ENCODE measurements around the gene MYO5C. TPM values are rescaled to one million over a fixed set of nuclear protein-coding genes. Genes with fewer than 3 reads are reported as not detected.
A peak's percentile ranks its signal among the peaks of the same experiment; 100 is the strongest.

Gene MYO5C
- total RNA-seq, 2 donors from 2014 or later: 19.1 to 26.7 TPM

GRCh38 chr15:52256366-52256765 lies 39.2 kb downstream of the MYO5C start:
- Mint-ChIP-seq H3K4me3 (no peak overlapping the region), H3K9me3 (no peaks in the 10 kb centered on the region), H3K4me1 (peaks cover 27% of the 10 kb centered on the region), H3K27me3 (ENCODE audit: insufficient read depth) (no peaks in the 10 kb centered on the region), H3K36me3 (ENCODE audit: low read depth) (peaks cover 25% of the 10 kb centered on the region), H3K27ac (no peak overlapping the region)
- no peak overlapping the region for H3K9ac ChIP-seq (ENCODE audit: extremely low read depth, low read length, poor library complexity, severe bottlenecking)
- no peak overlapping the region for H3K4me3 ChIP-seq (ENCODE audit: low read length)
- peak; percentile 84 for TF ChIP-seq CTCF (conservative IDR thresholded peaks at IDR 0.05)
- no peaks in the 10 kb centered on the region for H3K27me3 ChIP-seq (ENCODE audit: control insufficient read depth, insufficient read depth, low read length, poor library complexity, severe bottlenecking)
- 12 to 86% methylated on average over 1 to 9 of the region's 10 CpGs for WGBS, 2 experiments (ENCODE audit: insufficient coverage in 1 of 2, insufficient read length in 1 of 2)
- peaks cover 24% of the 10 kb centered on the region for H3K4me1 ChIP-seq (ENCODE audit: control insufficient read depth, insufficient read depth, low read length)
- peak; percentile 88 for DNase-seq
- H3K9me3 ChIP-seq (ENCODE audit: control insufficient read depth, low read length): no peaks in the 10 kb centered on the region
- H3K36me3 ChIP-seq (ENCODE audit: control insufficient read depth, insufficient read depth, low read length): no peaks in the 10 kb centered on the region
- no peak overlapping the region for H3K27ac ChIP-seq (ENCODE audit: low read depth, low read length)

GRCh38 chr15:52255935-52256334 lies 39.7 kb downstream of the MYO5C start:
- H3K9me3 ChIP-seq (ENCODE audit: control insufficient read depth, low read length): no peaks in the 10 kb centered on the region
- peaks cover 4% of the 10 kb centered on the region for H3K36me3 ChIP-seq (ENCODE audit: control insufficient read depth, insufficient read depth, low read length)
- no peak overlapping the region for H3K4me3 ChIP-seq (ENCODE audit: low read length)
- TF ChIP-seq CTCF (conservative IDR thresholded peaks at IDR 0.05): no peak
- no peaks in the 10 kb centered on the region for H3K27me3 Mint-ChIP-seq (ENCODE audit: insufficient read depth)
- 67 to 72% methylated on average over 6 of the region's 6 CpGs for WGBS, 2 experiments (ENCODE audit: insufficient coverage in 1 of 2, insufficient read length in 1 of 2)
- no peak for DNase-seq
- H3K27ac ChIP-seq (ENCODE audit: low read depth, low read length): no peak overlapping the region
- no peak overlapping the region for H3K9ac ChIP-seq (ENCODE audit: extremely low read depth, low read length, poor library complexity, severe bottlenecking)
- H3K4me1 ChIP-seq (ENCODE audit: control insufficient read depth, insufficient read depth, low read length): peaks cover 20% of the 10 kb centered on the region
- H3K4me3 Mint-ChIP-seq: no peak overlapping the region
- H3K27me3 ChIP-seq (ENCODE audit: control insufficient read depth, insufficient read depth, low read length, poor library complexity, severe bottlenecking): no peaks in the 10 kb centered on the region
- no peaks in the 10 kb centered on the region for H3K9me3 Mint-ChIP-seq
- peaks cover 25% of the 10 kb centered on the region for H3K4me1 Mint-ChIP-seq
- H3K27ac Mint-ChIP-seq: no peak overlapping the region
- peaks cover 25% of the 10 kb centered on the region for H3K36me3 Mint-ChIP-seq (ENCODE audit: low read depth)

- Mint-ChIP-seq H3K9me3 (no peaks in the 10 kb centered on the region), H3K36me3 (ENCODE audit: low read depth) (peaks cover 20% of the 10 kb centered on the region), H3K27me3 (ENCODE audit: insufficient read depth) (no peaks in the 10 kb centered on the region), H3K4me1 (peaks cover 24% of the 10 kb centered on the region), H3K4me3 (no peak overlapping the region), H3K27ac (no peak overlapping the region)
- Histone ChIP-seq H3K36me3 (ENCODE audit: control insufficient read depth, insufficient read depth, low read length) (peaks cover 4% of the 10 kb centered on the region), H3K9ac (ENCODE audit: extremely low read depth, low read length, poor library complexity, severe bottlenecking) (no peak overlapping the region), H3K9me3 (ENCODE audit: control insufficient read depth, low read length) (no peaks in the 10 kb centered on the region), H3K4me1 (ENCODE audit: control insufficient read depth, insufficient read depth, low read length) (peaks cover 18% of the 10 kb centered on the region), H3K27ac (ENCODE audit: low read depth, low read length) (no peak overlapping the region), H3K4me3 (ENCODE audit: low read length) (no peak overlapping the region), H3K27me3 (ENCODE audit: control insufficient read depth, insufficient read depth, low read length, poor library complexity, severe bottlenecking) (no peaks in the 10 kb centered on the region)
- no peak for TF ChIP-seq CTCF (conservative IDR thresholded peaks at IDR 0.05)
- WGBS, 2 experiments (ENCODE audit: insufficient coverage in 1 of 2, insufficient read length in 1 of 2): 80 to 92% methylated on average over 1 of the region's 1 CpG
- DNase-seq: no peak
These were observed 40.6 kb downstream of the MYO5C start for GRCh38 chr15:52255008-52255407.

Measured in endodermal cell (in vitro differentiated cells).